A549 (cell line): ENCODE measurements around the gene SNX19. TPM values are rescaled to one million over a fixed set of nuclear protein-coding genes. Genes with fewer than 3 reads are reported as not detected.

Experiments
- ATAC-seq, 2 experiments: fragments of 200-7000 bp in 1 of 2; fragments of >200 bp in 1 of 2; cut with Nextera tagmentation in 1 of 2; cut with Tn5 transposase in 1 of 2; 3 replicates each; pipeline versions ENCODE4 v1.8.0 to v1.9.1; 2018 to 2020; ENCODE audit warnings: mild to moderate bottlenecking in 1 of 2, moderate library complexity in 1 of 2
- CTCF ChIA-PET: fragments of 300-600 bp; sonication (Branson Sonifier 250); formaldehyde crosslinking; extraction: SDS; loops from one replicate; lab custom pipeline; 2021; ENCODE audit warnings: antibody characterized with exemption, inconsistent platforms; lab: Yijun Ruan, JAX
- POLR2A ChIA-PET: fragments of 350-600 bp; formaldehyde crosslinking; extraction: SDS; loops from one replicate; lab custom pipeline; 2021; ENCODE audit warnings: antibody characterized with exemption, inconsistent platforms; lab: Yijun Ruan, JAX
- DNase-seq, 2 experiments: peaks; one replicate each; pipeline versions ENCODE4 v3.0.0 to v3.0.0-alpha.2; 2011 to 2016; ENCODE audit warnings: low read depth in 1 of 2, low spot score in 1 of 2
- FAIRE-seq: peaks from 2 replicates; lab custom pipeline; 2011; peaks lifted over from hg19 to GRCh38; lab: Jason Lieb, UNC
- H3K27ac ChIP-seq, 2 experiments: fragments of >200 bp; sonication (Bioruptor Twin); formaldehyde crosslinking; 3 replicates each; pipeline ENCODE4 v1.5.1; 2016 to 2017
- H3K4me1 ChIP-seq: fragments of >200 bp; sonication (Bioruptor Twin); formaldehyde crosslinking; 3 replicates; pipeline ENCODE4 v1.6.1; 2016
- H3K4me2 ChIP-seq: fragments of >200 bp; sonication (Bioruptor Twin); formaldehyde crosslinking; 3 replicates; pipeline ENCODE4 v1.6.1; 2016
- H3K4me3 ChIP-seq: fragments of >200 bp; sonication (Bioruptor Twin); formaldehyde crosslinking; 3 replicates; pipeline ENCODE4 v1.5.1; 2016
- H3K9me3 ChIP-seq: fragments of >200 bp; sonication (Bioruptor Twin); formaldehyde crosslinking; 3 replicates; pipeline ENCODE4 v1.6.1; 2016
- CBX8 ChIP-seq: fragments of 200-600 bp; sonication (generic); IDR thresholded peaks from 2 replicates; pipeline ENCODE4 v1.6.1; 2016
- CEBPB ChIP-seq, 2 experiments: fragments of >200 bp in 1 of 2; sonication (Bioruptor Twin) in 1 of 2; formaldehyde crosslinking in 1 of 2; IDR thresholded peaks; 2 replicates each; pipeline ENCODE4 v1.6.1; 2012 to 2016
- CHD2 ChIP-seq: fragments of 150-350 bp; IDR thresholded peaks from 2 replicates; pipeline ENCODE4 v1.6.1; 2014; ENCODE audit warnings: low read length; ENCODE audit not compliant: partially characterized antibody
- FOXS1 ChIP-seq: fragments of 250-450 bp; sonication (Bioruptor Pico); IDR thresholded peaks from 2 replicates; pipeline ENCODE4 v1.5.0; 2020; ENCODE audit warnings: mild to moderate bottlenecking, moderate library complexity
- HEYL ChIP-seq: fragments of 250-450 bp; sonication (Bioruptor Pico); IDR thresholded peaks from 2 replicates; pipeline ENCODE4 v1.8.0; 2021; ENCODE audit warnings: mild to moderate bottlenecking, moderate library complexity
- HOXA7 ChIP-seq: fragments of 250-450 bp; sonication (Bioruptor Pico); IDR thresholded peaks from 2 replicates; pipeline ENCODE4 v1.5.0; 2020; ENCODE audit warnings: mild to moderate bottlenecking, moderate library complexity
- JUN ChIP-seq, 2 experiments: fragments of >200 bp; sonication (Bioruptor Twin); formaldehyde crosslinking; IDR thresholded peaks; 2 replicates in 1 of 2; 3 replicates in 1 of 2; pipeline ENCODE4 v1.6.1; 2016 to 2017
- KDM1A ChIP-seq: fragments of 200-600 bp; sonication (generic); IDR thresholded peaks from 2 replicates; pipeline ENCODE4 v1.6.1; 2016; ENCODE audit warnings: low read depth, mild to moderate bottlenecking
- MYC ChIP-seq: IDR thresholded peaks from 2 replicates; pipeline ENCODE4 v1.6.1; 2012; ENCODE audit warnings: mild to moderate bottlenecking, inconsistent platforms, low read length, improper control_type of control experiment, borderline replicate concordance
- NFE2L2 ChIP-seq: fragments of 150-350 bp; conservative IDR thresholded peaks from 2 replicates; pipeline ENCODE4 v1.6.1; 2014; ENCODE audit warnings: low read length
- PBX3 ChIP-seq: IDR thresholded peaks from 2 replicates; pipeline ENCODE4 v1.6.1; 2012
- POLR2A ChIP-seq: IDR thresholded peaks from 2 replicates; pipeline ENCODE4 v1.6.1; 2012; ENCODE audit warnings: mild to moderate bottlenecking, low read length
- POLR2AphosphoS2 ChIP-seq: conservative IDR thresholded peaks from 2 replicates; pipeline ENCODE4 v1.6.1; 2012; ENCODE audit warnings: low read length, improper control_type of control experiment, inconsistent platforms
- RAD21 ChIP-seq, 2 experiments: fragments of >200 bp in 1 of 2; sonication (Bioruptor Twin) in 1 of 2; formaldehyde crosslinking in 1 of 2; IDR thresholded peaks in 1 of 2; conservative IDR thresholded peaks in 1 of 2; 2 replicates in 1 of 2; 3 replicates in 1 of 2; pipeline ENCODE4 v1.6.1; 2012 to 2018; ENCODE audit warnings: inconsistent platforms in 1 of 2
- RARB ChIP-seq: fragments of 250-450 bp; sonication (Bioruptor Pico); IDR thresholded peaks from 2 replicates; pipeline ENCODE4 v1.8.0; 2021; ENCODE audit warnings: mild to moderate bottlenecking, moderate library complexity
- RCOR1 ChIP-seq: fragments of 150-350 bp; IDR thresholded peaks from 2 replicates; pipeline ENCODE4 v1.6.1; 2014; ENCODE audit warnings: antibody characterized with exemption, low read length, low read depth
- RFX5 ChIP-seq: fragments of 450-650 bp; IDR thresholded peaks from 2 replicates; pipeline ENCODE4 v1.7.1; 2014; ENCODE audit warnings: antibody characterized with exemption, mild to moderate bottlenecking, moderate library complexity
- SMC3 ChIP-seq: fragments of >200 bp; sonication (Bioruptor Twin); formaldehyde crosslinking; IDR thresholded peaks from 3 replicates; pipeline ENCODE4 v1.6.1; 2018; ENCODE audit warnings: inconsistent platforms
- SREBF2 ChIP-seq: fragments of 450-650 bp; IDR thresholded peaks from 2 replicates; pipeline ENCODE4 v1.6.1; 2014; ENCODE audit warnings: mild to moderate bottlenecking, moderate library complexity
- TP53 ChIP-seq: fragments of 250-450 bp; sonication (Bioruptor Pico); IDR thresholded peaks from 2 replicates; pipeline ENCODE4 v1.5.0; 2021; ENCODE audit warnings: mild to moderate bottlenecking, moderate library complexity
- ZFP36 ChIP-seq: fragments of 450-650 bp; IDR thresholded peaks from 2 replicates; pipeline ENCODE4 v1.6.1; 2014; ENCODE audit warnings: borderline replicate concordance; ENCODE audit not compliant: partially characterized antibody
- ZSCAN20 ChIP-seq: fragments of 250-450 bp; sonication (Bioruptor Pico); IDR thresholded peaks from 2 replicates; pipeline ENCODE4 v1.8.0; 2022; ENCODE audit warnings: mild to moderate bottlenecking, moderate library complexity
- WGBS: methylation state at CpG from one replicate; pipeline ENCODE4 v1.1.6; 2017; ENCODE audit errors: missing lambda C conversion rate; 5-methylcytosine and 5-hydroxymethylcytosine counted together
- polyA plus RNA-seq, 4 experiments: library from polyadenylated mRNA; depleted of rRNA in 3 of 4; stranded (reverse); fragments of >200 nt; fragmentation: RNase III in 1 of 4; extraction: RNeasy Plus Mini Kit Qiagen cat#74134 plus additional on column Dnase treatment in 1 of 4; gene quantifications; 2 replicates in 3 of 4; 3 replicates in 1 of 4; pipeline ENCODE4 v1.2.3, GENCODE V29; 2011 to 2017
- TF ChIP-seq, protein P1 (sequence below): IDR thresholded peaks from 2 replicates; pipeline ENCODE4 v1.6.1; 2012
- TF ChIP-seq, protein P2 (sequence below): fragments of 200-600 bp; sonication (generic); IDR thresholded peaks from 2 replicates; pipeline ENCODE4 v1.6.1; 2016; ENCODE audit warnings: antibody characterized with exemption, mild to moderate bottlenecking, moderate library complexity

Gene SNX19
- polyA plus RNA-seq, 2 of the 4 experiments (the other 2 are of a cell fraction), result 13.4 to 26.7 TPM

- 0% methylated on average over 1 of the region's 1 CpG for WGBS
- no peaks in the 10 kb centered on the region for H3K9me3 ChIP-seq
- H3K4me2 ChIP-seq, result no peak overlapping the region
- H3K4me3 ChIP-seq, result no peak overlapping the region
- FAIRE-seq (no peak), DNase-seq (no peak), ATAC-seq (no peak)
- H3K27ac ChIP-seq, result no peak overlapping the region
- POLR2A ChIA-PET, result no interaction called here
- no peaks in the 10 kb centered on the region for H3K4me1 ChIP-seq
- TF ChIP-seq NFE2L2, result no peak
- no peak for TF ChIP-seq RAD21 (conservative IDR thresholded peaks at IDR 0.05 in 1 of 2, IDR thresholded peaks at IDR 0.05 in 1 of 2)
- TF ChIP-seq ZSCAN20 (CRISPR knock-in tag), result no peak
- no peak for TF ChIP-seq POLR2AphosphoS2
- TF ChIP-seq CHD2, result no peak
- no peak for TF ChIP-seq MYC
- no peak for TF ChIP-seq TP53 (CRISPR knock-in tag)
- TF ChIP-seq RARB, result no peak
- TF ChIP-seq KDM1A, result no peak
- no peak for TF ChIP-seq RFX5
- TF ChIP-seq RCOR1, result no peak
- no peak for TF ChIP-seq POLR2A
- no peak for TF ChIP-seq SMC3
- no peak for TF ChIP-seq ZFP36
- CTCF ChIA-PET, result no interaction called here
These were observed 24.4 kb upstream of the SNX19 start for GRCh38 chr11:130940706-130941105.

- DNase-seq (no peak), ATAC-seq (no peak), FAIRE-seq (no peak)
- CTCF ChIA-PET, result no interaction called here
- no peak overlapping the region for H3K4me2 ChIP-seq
- H3K27ac ChIP-seq, result no peak overlapping the region
- H3K9me3 ChIP-seq, result no peaks in the 10 kb centered on the region
- POLR2A ChIA-PET, result no interaction called here
- 40% methylated on average over 2 of the region's 2 CpGs for WGBS
- H3K4me1 ChIP-seq, result no peaks in the 10 kb centered on the region
- TF ChIP-seq SREBF2 (no peak), HEYL (CRISPR knock-in tag) (no peak), RCOR1 (no peak), RARB (no peak)
- no peak overlapping the region for H3K4me3 ChIP-seq
These were observed 20.8 kb upstream of the SNX19 start for GRCh38 chr11:130937051-130937450.

DNA sequence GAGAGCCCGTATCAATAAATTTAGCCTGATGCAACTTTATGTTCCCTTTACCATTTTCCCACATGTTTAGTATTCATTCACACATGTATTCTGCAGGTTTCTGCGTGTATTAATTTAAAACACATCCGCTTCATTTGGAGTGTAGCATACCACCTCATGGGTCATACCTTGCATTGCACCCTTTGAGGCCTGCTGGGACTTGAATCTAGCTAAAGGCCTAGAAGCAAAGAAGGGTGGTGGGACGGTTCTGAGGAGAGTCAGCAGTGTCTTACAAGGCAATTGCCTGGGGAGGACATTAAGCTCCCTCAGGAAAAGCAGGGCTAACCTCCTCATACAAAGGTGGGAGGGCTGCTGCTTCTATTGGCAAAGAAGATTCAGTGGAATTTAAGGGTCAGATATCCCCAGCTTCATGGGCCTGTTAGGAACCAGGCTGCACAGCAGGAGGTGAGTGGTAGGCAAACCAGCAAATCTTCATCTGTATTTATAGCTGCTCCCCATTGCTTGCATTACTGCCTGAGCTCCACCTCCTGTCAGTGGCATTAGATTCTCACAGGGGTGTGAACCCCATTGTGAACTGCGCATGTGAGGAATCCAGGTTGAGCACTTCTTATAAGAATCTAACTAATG is 15.9 kb upstream of the SNX19 start:
- FAIRE-seq (no peak), DNase-seq (no peak), ATAC-seq (no peak)
- TF ChIP-seq, protein P1, sequence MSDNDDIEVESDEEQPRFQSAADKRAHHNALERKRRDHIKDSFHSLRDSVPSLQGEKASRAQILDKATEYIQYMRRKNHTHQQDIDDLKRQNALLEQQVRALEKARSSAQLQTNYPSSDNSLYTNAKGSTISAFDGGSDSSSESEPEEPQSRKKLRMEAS, result no peak
- TF ChIP-seq RFX5, result no peak
- TF ChIP-seq, protein P2, sequence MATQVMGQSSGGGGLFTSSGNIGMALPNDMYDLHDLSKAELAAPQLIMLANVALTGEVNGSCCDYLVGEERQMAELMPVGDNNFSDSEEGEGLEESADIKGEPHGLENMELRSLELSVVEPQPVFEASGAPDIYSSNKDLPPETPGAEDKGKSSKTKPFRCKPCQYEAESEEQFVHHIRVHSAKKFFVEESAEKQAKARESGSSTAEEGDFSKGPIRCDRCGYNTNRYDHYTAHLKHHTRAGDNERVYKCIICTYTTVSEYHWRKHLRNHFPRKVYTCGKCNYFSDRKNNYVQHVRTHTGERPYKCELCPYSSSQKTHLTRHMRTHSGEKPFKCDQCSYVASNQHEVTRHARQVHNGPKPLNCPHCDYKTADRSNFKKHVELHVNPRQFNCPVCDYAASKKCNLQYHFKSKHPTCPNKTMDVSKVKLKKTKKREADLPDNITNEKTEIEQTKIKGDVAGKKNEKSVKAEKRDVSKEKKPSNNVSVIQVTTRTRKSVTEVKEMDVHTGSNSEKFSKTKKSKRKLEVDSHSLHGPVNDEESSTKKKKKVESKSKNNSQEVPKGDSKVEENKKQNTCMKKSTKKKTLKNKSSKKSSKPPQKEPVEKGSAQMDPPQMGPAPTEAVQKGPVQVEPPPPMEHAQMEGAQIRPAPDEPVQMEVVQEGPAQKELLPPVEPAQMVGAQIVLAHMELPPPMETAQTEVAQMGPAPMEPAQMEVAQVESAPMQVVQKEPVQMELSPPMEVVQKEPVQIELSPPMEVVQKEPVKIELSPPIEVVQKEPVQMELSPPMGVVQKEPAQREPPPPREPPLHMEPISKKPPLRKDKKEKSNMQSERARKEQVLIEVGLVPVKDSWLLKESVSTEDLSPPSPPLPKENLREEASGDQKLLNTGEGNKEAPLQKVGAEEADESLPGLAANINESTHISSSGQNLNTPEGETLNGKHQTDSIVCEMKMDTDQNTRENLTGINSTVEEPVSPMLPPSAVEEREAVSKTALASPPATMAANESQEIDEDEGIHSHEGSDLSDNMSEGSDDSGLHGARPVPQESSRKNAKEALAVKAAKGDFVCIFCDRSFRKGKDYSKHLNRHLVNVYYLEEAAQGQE, result no peak
- TF ChIP-seq CEBPB (IDR thresholded peaks at IDR 0.05), result no peak
- no peak for TF ChIP-seq RAD21 (conservative IDR thresholded peaks at IDR 0.05 in 1 of 2, IDR thresholded peaks at IDR 0.05 in 1 of 2)
- TF ChIP-seq HOXA7 (CRISPR knock-in tag), result no peak
- TF ChIP-seq ZFP36, result no peak
- no peak for TF ChIP-seq CBX8
- TF ChIP-seq JUN (IDR thresholded peaks at IDR 0.05), result no peak
- no peak for TF ChIP-seq FOXS1 (CRISPR knock-in tag)
- TF ChIP-seq PBX3, result no peak
- no peak for TF ChIP-seq POLR2AphosphoS2
- H3K4me2 ChIP-seq, result no peak overlapping the region
- ChIA-PET CTCF (interaction anchor here (1.7 kb wide), 1 partner anchor 16 kb away, joined by 3 read pairs; no protein-coding TSS in a partner anchor), POLR2A (no interaction called here)
- no peak overlapping the region for H3K27ac ChIP-seq
- H3K9me3 ChIP-seq, result no peaks in the 10 kb centered on the region
- H3K4me1 ChIP-seq, result no peaks in the 10 kb centered on the region
- WGBS, result 43% methylated on average over 5 of the region's 5 CpGs
- no peak overlapping the region for H3K4me3 ChIP-seq
